Mesenchymal stem cell (in vitro differentiated cells and primary cell): ENCODE results near the gene PLXDC2.

Source experiments
- DNase-seq: peaks from one replicate; pipeline ENCODE4 v3.0.0-alpha.2; 2013
- H2AFZ ChIP-seq: one replicate; pipeline ENCODE4 v1.6.1; 2013; ENCODE audit warnings: low read depth, mild to moderate bottlenecking, control low read depth, inconsistent platforms, low read length, moderate library complexity
- H2AK5ac ChIP-seq: 2 replicates; pipeline ENCODE4 v1.6.1; 2013; ENCODE audit warnings: low read length, moderate library complexity, mild to moderate bottlenecking, inconsistent platforms; ENCODE audit not compliant: severe bottlenecking
- H2BK120ac ChIP-seq: one replicate; pipeline ENCODE4 v1.6.1; 2013; ENCODE audit warnings: low read depth, mild to moderate bottlenecking, inconsistent platforms, low read length, moderate library complexity
- H2BK12ac ChIP-seq, 2 experiments: one replicate each; pipeline ENCODE4 v1.6.1; 2013; ENCODE audit warnings: inconsistent platforms in 2 of 2, low read length in 2 of 2, mild to moderate bottlenecking in 2 of 2, moderate library complexity in 2 of 2, control low read depth in 1 of 2
- H2BK15ac ChIP-seq: one replicate; pipeline ENCODE4 v1.6.1; 2013; ENCODE audit warnings: mild to moderate bottlenecking, low read depth, inconsistent platforms; ENCODE audit not compliant: poor library complexity, severe bottlenecking
- H2BK5ac ChIP-seq: 2 replicates; pipeline ENCODE4 v1.6.1; 2013; ENCODE audit warnings: low read depth, mild to moderate bottlenecking, low read length, control low read depth, inconsistent platforms; ENCODE audit not compliant: poor library complexity, severe bottlenecking
- H3K14ac ChIP-seq, 2 experiments: one replicate each; pipeline ENCODE4 v1.6.1; 2013; ENCODE audit warnings: inconsistent platforms in 2 of 2, low read length in 2 of 2, control low read depth in 1 of 2, mild to moderate bottlenecking in 1 of 2, moderate library complexity in 1 of 2
- H3K18ac ChIP-seq, 2 experiments: one replicate each; pipeline ENCODE4 v1.6.1; 2013; ENCODE audit warnings: inconsistent platforms in 2 of 2, low read length in 2 of 2, control low read depth in 1 of 2, low read depth in 1 of 2, mild to moderate bottlenecking in 1 of 2
- H3K23ac ChIP-seq, 2 experiments: one replicate each; pipeline ENCODE4 v1.6.1; 2013; ENCODE audit warnings: inconsistent platforms in 2 of 2, low read length in 2 of 2, mild to moderate bottlenecking in 2 of 2, moderate library complexity in 2 of 2, control low read depth in 1 of 2
- H3K27ac ChIP-seq: 2 replicates; pipeline ENCODE4 v1.5.1; 2013; ENCODE audit warnings: mild to moderate bottlenecking, moderate library complexity, low read length, control low read depth, inconsistent platforms; ENCODE audit not compliant: poor library complexity, severe bottlenecking
- H3K27me3 ChIP-seq, 2 experiments: 2 replicates each; pipeline versions ENCODE4 v1.6.1 to v1.7.0; 2013; ENCODE audit warnings: low read length in 2 of 2, mild to moderate bottlenecking in 2 of 2, moderate library complexity in 2 of 2, control low read depth in 1 of 2, inconsistent platforms in 1 of 2; ENCODE audit not compliant: control insufficient read depth in 1 of 2, insufficient read depth in 1 of 2
- H3K36me3 ChIP-seq, 2 experiments: 2 replicates each; pipeline versions ENCODE4 v1.6.1 to v1.7.0; 2013; ENCODE audit warnings: low read length in 2 of 2, control low read depth in 1 of 2, inconsistent platforms in 1 of 2, low read depth in 1 of 2, mild to moderate bottlenecking in 1 of 2; ENCODE audit not compliant: insufficient read depth in 2 of 2, control insufficient read depth in 1 of 2
- H3K4ac ChIP-seq, 2 experiments: one replicate each; pipeline ENCODE4 v1.6.1; 2013; ENCODE audit warnings: inconsistent platforms in 2 of 2, low read length in 2 of 2, mild to moderate bottlenecking in 2 of 2, moderate library complexity in 2 of 2, control low read depth in 1 of 2, low read depth in 1 of 2
- H3K4me1 ChIP-seq: 2 replicates; pipeline ENCODE4 v1.6.1; 2013; ENCODE audit warnings: low read depth, low read length, control low read depth; ENCODE audit not compliant: control insufficient read depth, insufficient read depth
- H3K4me2 ChIP-seq: 2 replicates; pipeline ENCODE4 v1.6.1; 2013; ENCODE audit warnings: low read length, mild to moderate bottlenecking, inconsistent platforms; ENCODE audit not compliant: poor library complexity, severe bottlenecking
- H3K4me3 ChIP-seq, 2 experiments: 2 replicates each; pipeline versions ENCODE4 v1.5.1 to v1.7.0; 2013; ENCODE audit warnings: low read length in 2 of 2, mild to moderate bottlenecking in 2 of 2, control low read depth in 1 of 2, low read depth in 1 of 2; ENCODE audit not compliant: insufficient read depth in 1 of 2
- H3K79me1 ChIP-seq: replicated peaks from 2 replicates; pipeline ENCODE4 v1.6.1; 2013; ENCODE audit warnings: mild to moderate bottlenecking, control low read depth, low read length, inconsistent platforms; ENCODE audit not compliant: poor library complexity, severe bottlenecking
- H3K9ac ChIP-seq: 2 replicates; pipeline ENCODE4 v1.7.0; 2013; ENCODE audit warnings: mild to moderate bottlenecking, low read length, moderate library complexity
- H3K9me3 ChIP-seq: 2 replicates; pipeline ENCODE4 v1.7.0; 2013; ENCODE audit warnings: mild to moderate bottlenecking, low read length; ENCODE audit not compliant: control insufficient read depth
- H4K8ac ChIP-seq: one replicate; pipeline ENCODE4 v1.6.1; 2013; ENCODE audit warnings: inconsistent platforms, mild to moderate bottlenecking, low read length, moderate library complexity
- H4K91ac ChIP-seq: one replicate; pipeline ENCODE4 v1.6.1; 2013; ENCODE audit warnings: mild to moderate bottlenecking, low read length, inconsistent platforms
- WGBS: methylation state at CpG from one replicate; pipeline ENCODE4 v1.1.7; 2013; ENCODE audit warnings: mixed read lengths; 5-methylcytosine and 5-hydroxymethylcytosine counted together

PLXDC2 gene

GRCh38 chr10:19971343-19972052, 155.3 kb downstream of the PLXDC2 start:
- Histone ChIP-seq H3K4me3 (no peak overlapping the region), H3K9me3 (no peaks in the 10 kb centered on the region), H3K27me3 (peaks cover 0 to 5% of the 10 kb centered on the region in 2 experiments), H4K8ac (no peak overlapping the region), H3K18ac (no peak overlapping the region), H3K79me1 (no peaks in the 10 kb centered on the region), H2AFZ (no peak overlapping the region), H2AK5ac (no peak overlapping the region), H3K14ac (no peak overlapping the region), H4K91ac (no peak overlapping the region), H2BK12ac (no peak overlapping the region), H3K23ac (no peak overlapping the region), H3K4me1 (peaks cover 3% of the 10 kb centered on the region), H3K36me3 (no peaks in the 10 kb centered on the region), H3K27ac (no peak overlapping the region), H2BK120ac (no peak overlapping the region), H2BK15ac (no peak overlapping the region), H3K9ac (no peak overlapping the region), H3K4me2 (no peak overlapping the region), H2BK5ac (no peak overlapping the region), H3K4ac (no peak overlapping the region)
- WGBS: 78% methylated on average over 8 of the region's 9 CpGs
- DNase-seq: no peak

GRCh38 chr10:19974138-19974537, 157.9 kb downstream of the PLXDC2 start:
- H2BK120ac ChIP-seq: no peak overlapping the region
- H3K4me3 ChIP-seq: no peak overlapping the region
- no peak overlapping the region for H3K4ac ChIP-seq
- H3K18ac ChIP-seq: no peak overlapping the region
- no peak overlapping the region for H3K14ac ChIP-seq
- no peaks in the 10 kb centered on the region for H3K36me3 ChIP-seq
- DNase-seq: peak; percentile 38
- no peaks in the 10 kb centered on the region for H3K4me1 ChIP-seq
- H2AFZ ChIP-seq: no peak overlapping the region
- no peak overlapping the region for H4K8ac ChIP-seq
- H2AK5ac ChIP-seq: no peak overlapping the region
- no peaks in the 10 kb centered on the region for H3K79me1 ChIP-seq
- no peak overlapping the region for H3K23ac ChIP-seq
- H3K27ac ChIP-seq: no peak overlapping the region
- 4% methylated on average over 1 of the region's 1 CpG for WGBS
- no peak overlapping the region for H4K91ac ChIP-seq
- H2BK5ac ChIP-seq: no peak overlapping the region
- H2BK12ac ChIP-seq: no peak overlapping the region
- H3K9ac ChIP-seq: no peak overlapping the region
- H3K27me3 ChIP-seq: peaks cover 0 to 5% of the 10 kb centered on the region in 2 experiments
- H2BK15ac ChIP-seq: no peak overlapping the region
- H3K9me3 ChIP-seq: peaks cover 3% of the 10 kb centered on the region
- no peak overlapping the region for H3K4me2 ChIP-seq

- no peak overlapping the region for H3K23ac ChIP-seq
- DNase-seq: no peak
- H2BK15ac ChIP-seq: no peak overlapping the region
- H2BK12ac ChIP-seq: no peak overlapping the region
- no CpG with 5 or more reads among the region's 2 CpGs for WGBS
- no peak overlapping the region for H2BK5ac ChIP-seq
- H3K18ac ChIP-seq: no peak overlapping the region
- no peaks in the 10 kb centered on the region for H3K79me1 ChIP-seq
- no peak overlapping the region for H3K4ac ChIP-seq
- H2BK120ac ChIP-seq: no peak overlapping the region
- peaks cover 0 to 5% of the 10 kb centered on the region in 2 experiments for H3K27me3 ChIP-seq
- no peak overlapping the region for H3K4me2 ChIP-seq
- no peak overlapping the region for H3K27ac ChIP-seq
- H3K9ac ChIP-seq: no peak overlapping the region
- H3K9me3 ChIP-seq: peaks cover 3% of the 10 kb centered on the region
- H3K4me1 ChIP-seq: no peaks in the 10 kb centered on the region
- no peak overlapping the region for H2AK5ac ChIP-seq
- no peak overlapping the region for H4K8ac ChIP-seq
- no peak overlapping the region for H3K4me3 ChIP-seq
- no peaks in the 10 kb centered on the region for H3K36me3 ChIP-seq
- H2AFZ ChIP-seq: no peak overlapping the region
- H4K91ac ChIP-seq: no peak overlapping the region
- H3K14ac ChIP-seq: no peak overlapping the region
Observed at GRCh38 chr10:19974554-19974953, 158.3 kb downstream of the PLXDC2 start.

- H3K14ac ChIP-seq: no peak overlapping the region
- H3K27me3 ChIP-seq: no peaks in the 10 kb centered on the region
- peaks cover 3% of the 10 kb centered on the region for H3K9me3 ChIP-seq
- H2BK5ac ChIP-seq: no peak overlapping the region
- no peak overlapping the region for H4K8ac ChIP-seq
- H3K36me3 ChIP-seq: no peaks in the 10 kb centered on the region
- no peak overlapping the region for H3K23ac ChIP-seq
- H3K4ac ChIP-seq: no peak overlapping the region
- H3K4me1 ChIP-seq: no peaks in the 10 kb centered on the region
- H3K18ac ChIP-seq: peak overlapping the region in 1 of 2 experiments; percentile 5
- no peak overlapping the region for H3K4me2 ChIP-seq
- 37% methylated on average over 3 of the region's 3 CpGs for WGBS
- no peak overlapping the region for H3K9ac ChIP-seq
- peak; percentile 80 for DNase-seq
- H2BK12ac ChIP-seq: no peak overlapping the region
- H3K4me3 ChIP-seq: no peak overlapping the region
- no peak overlapping the region for H2BK15ac ChIP-seq
- no peak overlapping the region for H2AK5ac ChIP-seq
- H2AFZ ChIP-seq: no peak overlapping the region
- H3K27ac ChIP-seq: no peak overlapping the region
- H4K91ac ChIP-seq: no peak overlapping the region
- H3K79me1 ChIP-seq: no peaks in the 10 kb centered on the region
- no peak overlapping the region for H2BK120ac ChIP-seq
Observed at GRCh38 chr10:19977097-19977521, 160.9 kb downstream of the PLXDC2 start.
